Activated CD8-positive, alpha-beta memory T cell treated with anti-CD3 and anti-CD28 coated beads for 4 hours (primary cell): ENCODE results near the gene LCNL1.
A peak's percentile ranks its signal among the peaks of the same experiment; 100 is the strongest.
"Not testable (repeated sequence)": the region's sequence is repeated elsewhere in the genome, so short reads cannot be mapped to it uniquely, and the experiment has no call there.

Experiments used
- DNase-seq, 2 donors: peaks; one replicate each; pipeline ENCODE4 v3.0.0-alpha.2; 2020; ENCODE audit warnings: low read depth in 2 of 2

Gene LCNL1

GRCh38 chr9:137026384-137026783 is 43.6 kb downstream of the LCNL1 start:
- DNase-seq = no peak

- no peak for DNase-seq
These were observed 44.0 kb downstream of the LCNL1 start for GRCh38 chr9:137026828-137027227.

GRCh38 chr9:137027369-137028262 is 44.8 kb downstream of the LCNL1 start, which contains the start of gene ABCA2:
TSS of gene ABCA2 (minus strand) at chr9:137028237. CDS start at chr9:137028140, 97 bp downstream.
- no peak for DNase-seq

- peak; percentile 41 to 46 for DNase-seq
These were observed 45.7 kb downstream of the LCNL1 start for GRCh38 chr9:137028263-137029057.

- peak in 1 of 2 donors; percentile 52 for DNase-seq
These were observed 46.5 kb downstream of the LCNL1 start for GRCh38 chr9:137029058-137029936.

- no peak for DNase-seq
These were observed 47.2 kb downstream of the LCNL1 start for GRCh38 chr9:137030006-137030405.

GRCh38 chr9:137030538-137031527 is 48.0 kb downstream of the LCNL1 start:
- no peak for DNase-seq

- no peak for DNase-seq
These were observed 49.3 kb downstream of the LCNL1 start, which contains the start of gene FUT7 for GRCh38 chr9:137031904-137032640. TSS of gene FUT7 (minus strand) at chr9:137032088. CDS start at chr9:137031991, 97 bp downstream.

GRCh38 chr9:137032858-137033257 is 50.1 kb downstream of the LCNL1 start:
- no peak for DNase-seq

- DNase-seq = not testable (repeated sequence)
These were observed 50.7 kb downstream of the LCNL1 start for GRCh38 chr9:137033481-137033880.

GRCh38 chr9:137034039-137034708 is 51.4 kb downstream of the LCNL1 start:
- DNase-seq = no peak

GRCh38 chr9:137034709-137035506 is 52.1 kb downstream of the LCNL1 start:
- DNase-seq = peak; percentile 73 to 76
